GM21390 (cell line): ENCODE data around the gene HHATL.

Experiments
- ATAC-seq: cut with Tn5 transposase; IDR thresholded peaks from one replicate; pipeline ENCODE4 v1.9.1; 2021; ENCODE audit not compliant: unreplicated experiment

The HHATL gene

DNA sequence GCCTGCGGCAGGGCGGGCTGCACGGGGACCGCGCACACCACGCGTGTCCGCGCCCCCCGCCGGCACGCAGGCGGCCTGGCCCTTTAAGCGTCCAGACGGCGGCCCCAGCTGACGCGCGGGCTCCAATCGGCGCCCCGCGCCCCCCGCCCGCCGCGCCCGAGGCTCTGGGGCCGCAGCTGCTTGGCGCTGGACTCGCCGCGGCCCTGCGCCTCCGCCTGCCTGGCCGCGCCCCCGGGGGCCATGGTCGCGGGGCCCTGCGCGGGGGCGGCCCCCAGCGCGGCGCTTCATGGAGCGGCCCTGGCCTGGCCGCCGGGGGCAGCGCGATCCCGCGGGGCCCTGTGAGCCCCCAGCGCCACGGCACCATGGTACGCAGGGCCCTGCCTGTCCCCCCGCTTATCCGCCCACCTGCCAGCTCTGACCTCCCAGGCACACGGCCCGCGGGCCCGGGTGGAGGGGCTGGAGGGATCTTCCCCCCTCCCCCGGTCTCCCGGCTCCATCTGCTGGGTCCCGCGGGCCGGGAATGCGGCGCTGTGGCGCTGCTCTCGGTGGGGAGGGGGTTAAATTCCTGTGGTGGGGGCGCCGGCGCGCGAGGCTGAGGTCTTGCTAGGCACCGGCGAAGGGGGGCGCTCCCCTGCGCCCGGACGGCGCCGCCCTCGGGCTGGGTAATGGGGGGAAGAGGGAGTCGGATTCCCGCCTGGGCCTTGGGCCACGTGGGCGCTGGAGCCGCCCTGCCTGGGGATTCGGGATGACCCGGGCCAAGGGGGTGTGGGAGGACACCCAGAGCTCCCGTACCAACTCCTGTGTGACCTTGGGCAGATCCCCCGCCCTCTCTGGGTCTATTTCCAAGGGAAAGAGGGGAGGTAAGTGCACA is 48.0 kb downstream of the HHATL start:
- ATAC-seq = no peak

DNA sequence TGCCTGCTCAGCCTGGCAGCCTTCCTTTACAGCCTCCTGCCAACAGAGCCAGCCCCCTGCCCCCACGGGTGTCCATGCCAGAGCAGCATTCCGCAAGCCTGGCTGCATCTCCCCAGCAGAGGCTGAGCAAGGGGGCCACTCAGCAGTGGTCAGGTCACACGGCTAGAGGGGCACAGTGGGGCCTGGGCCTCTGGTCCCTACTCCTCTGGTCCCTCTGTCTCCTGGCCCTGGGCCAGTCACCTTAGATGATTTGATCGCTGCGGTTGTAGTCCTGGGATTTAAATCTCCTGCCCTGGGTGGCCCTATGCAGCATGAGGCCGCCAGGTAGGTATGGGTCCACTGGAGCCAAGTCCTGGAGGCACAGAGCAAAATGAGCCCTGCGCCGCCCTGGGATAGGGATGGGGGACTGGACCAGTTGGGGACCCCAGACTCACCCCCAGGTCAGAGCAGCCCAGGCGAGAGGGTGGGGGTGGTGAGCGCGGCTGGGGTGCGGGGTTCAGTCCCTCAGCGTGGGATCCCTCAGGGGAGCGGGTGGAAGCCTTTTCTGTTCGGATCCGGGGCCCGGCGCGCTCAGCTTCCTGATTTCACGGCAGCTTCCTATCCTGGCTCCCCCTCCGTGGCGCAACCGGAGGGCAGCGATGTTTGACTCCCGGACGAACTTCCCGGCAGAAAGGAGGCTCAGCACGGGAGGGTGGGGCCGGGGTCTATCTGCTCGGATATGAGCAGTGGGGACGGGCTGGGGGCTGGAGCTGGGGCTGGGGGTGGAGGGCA is 48.9 kb downstream of the HHATL start, which contains the start of gene ZBTB47:
ZBTB47 (plus strand) TSS at position 138 of the 771 bp plus-strand sequence. CDS start 4,659 bp downstream, outside the sequence.
- no peak for ATAC-seq

DNA sequence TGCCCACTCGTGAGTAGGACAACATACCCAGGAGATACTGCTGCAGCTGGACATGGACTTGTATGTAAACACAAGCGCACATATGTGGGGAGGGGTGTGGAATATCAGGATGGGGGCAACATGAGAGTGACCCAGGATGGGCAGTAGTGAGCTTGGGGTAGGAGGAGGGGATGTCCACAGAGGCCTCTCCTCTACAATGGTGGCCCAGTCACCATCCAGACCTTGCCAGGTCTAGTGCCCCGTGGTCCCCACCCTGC is 49.4 kb downstream of the HHATL start:
- no peak for ATAC-seq

DNA sequence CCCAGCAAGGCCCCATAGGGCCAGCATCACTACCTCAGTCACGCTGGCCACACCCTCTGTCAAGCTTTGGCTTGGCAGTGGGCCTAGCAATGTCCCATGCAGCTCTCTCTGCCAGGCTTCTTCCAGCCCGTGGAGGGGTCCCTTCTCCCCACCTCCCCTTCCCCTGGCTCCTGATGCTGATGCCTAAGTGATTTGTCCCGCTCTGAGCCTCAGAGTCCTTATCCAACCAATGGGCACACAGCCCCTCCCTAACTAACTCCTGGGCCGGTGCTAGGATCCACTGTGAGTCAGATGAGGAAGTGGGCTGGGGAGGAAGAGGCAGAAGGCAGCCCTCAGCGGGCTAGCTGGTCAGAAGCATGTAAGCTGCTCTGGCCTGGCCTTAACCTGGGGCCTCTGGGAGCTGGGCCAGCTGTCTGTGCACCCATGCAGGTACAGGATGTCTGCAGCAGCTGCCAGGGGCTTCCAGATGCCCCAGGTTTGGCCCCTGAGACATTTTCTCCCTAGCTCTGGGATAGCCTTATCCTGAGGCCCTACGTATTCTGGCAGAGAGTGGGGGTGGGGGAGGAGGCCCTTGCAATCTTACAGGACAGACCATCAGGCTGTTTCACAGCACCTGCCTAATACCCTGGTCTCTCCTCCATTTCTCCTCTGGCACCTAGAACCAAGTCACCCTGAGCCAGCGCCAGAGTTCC is 49.8 kb downstream of the HHATL start:
- peak; percentile 64 for ATAC-seq

DNA sequence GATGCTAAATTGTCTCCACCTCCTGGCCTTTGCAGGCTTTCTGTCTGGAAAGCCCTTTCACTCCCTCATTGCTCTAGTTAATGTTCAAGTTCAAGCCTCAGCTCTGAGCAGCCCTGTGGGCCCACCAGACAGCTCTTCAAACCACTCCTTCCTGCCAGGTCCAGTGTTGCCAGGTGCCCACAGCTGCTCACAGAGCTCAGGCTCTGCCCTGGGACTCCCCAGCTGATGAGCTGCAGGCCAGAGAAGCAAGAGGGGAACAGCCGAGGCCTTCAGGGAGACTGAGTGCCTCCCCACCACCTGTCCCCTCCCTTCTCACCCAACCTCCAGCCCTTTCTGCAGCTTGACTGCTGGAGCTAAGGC is 50.4 kb downstream of the HHATL start:
- peak; percentile 6 for ATAC-seq

DNA sequence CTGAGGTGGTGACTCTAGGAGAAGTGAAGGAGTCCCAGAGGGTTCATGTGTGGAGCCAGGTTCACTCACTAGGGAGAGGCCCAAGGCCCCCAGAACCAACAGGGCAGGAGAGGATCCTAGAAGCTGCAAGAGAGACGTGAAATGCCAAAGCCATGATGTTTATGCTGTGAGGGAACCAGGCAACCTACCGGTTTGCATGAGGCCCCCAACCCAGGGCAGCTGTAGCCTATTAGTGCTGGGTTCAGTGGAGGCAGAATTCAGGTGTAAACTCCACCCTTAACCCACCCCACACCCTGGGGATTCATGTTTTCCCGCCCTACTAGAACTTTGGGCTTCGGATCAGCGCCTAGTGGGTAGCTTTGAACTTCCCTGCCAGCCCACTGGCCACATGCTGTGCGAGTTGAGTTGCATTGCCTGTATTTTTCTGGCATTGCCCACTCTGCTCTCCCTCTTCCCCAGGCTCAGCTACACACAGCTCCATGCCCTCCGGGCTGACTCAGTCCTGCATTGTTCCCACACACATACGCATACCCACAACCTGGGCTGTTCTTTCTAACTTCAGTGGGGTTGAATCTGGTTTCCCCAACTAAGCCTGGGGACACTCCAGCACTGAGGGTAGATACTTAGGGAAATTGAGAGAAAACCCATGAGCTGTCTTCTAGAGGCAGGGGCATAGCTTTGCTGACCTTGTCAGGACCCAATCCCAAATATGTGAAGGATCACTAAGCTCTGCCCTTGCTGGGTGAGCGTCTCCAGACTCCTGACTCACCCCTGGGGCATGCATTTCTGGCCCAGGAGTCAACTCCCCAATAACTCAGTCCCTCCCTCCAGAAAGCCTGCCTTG is 51.1 kb downstream of the HHATL start:
- no peak for ATAC-seq

DNA sequence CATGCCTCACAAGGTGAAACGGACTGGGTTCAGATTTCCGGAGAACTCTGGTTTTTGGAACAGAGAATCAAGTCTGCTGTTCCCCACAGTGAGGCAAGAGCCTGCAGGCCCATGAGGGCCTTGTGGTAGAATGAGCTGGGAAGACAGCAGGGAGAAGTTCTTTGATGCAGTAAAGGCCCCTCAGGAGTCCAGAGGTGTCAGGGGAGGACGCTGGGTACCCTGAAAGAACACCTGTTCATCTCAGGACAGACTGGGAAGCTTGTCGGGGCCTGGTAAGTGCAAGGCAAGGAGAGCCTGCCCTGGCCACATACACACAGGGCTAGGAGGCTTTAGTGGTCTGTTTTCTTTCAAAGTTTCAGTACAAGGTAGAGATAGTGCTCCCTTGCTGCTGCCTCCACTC is 52.8 kb downstream of the HHATL start:
- no peak for ATAC-seq

DNA sequence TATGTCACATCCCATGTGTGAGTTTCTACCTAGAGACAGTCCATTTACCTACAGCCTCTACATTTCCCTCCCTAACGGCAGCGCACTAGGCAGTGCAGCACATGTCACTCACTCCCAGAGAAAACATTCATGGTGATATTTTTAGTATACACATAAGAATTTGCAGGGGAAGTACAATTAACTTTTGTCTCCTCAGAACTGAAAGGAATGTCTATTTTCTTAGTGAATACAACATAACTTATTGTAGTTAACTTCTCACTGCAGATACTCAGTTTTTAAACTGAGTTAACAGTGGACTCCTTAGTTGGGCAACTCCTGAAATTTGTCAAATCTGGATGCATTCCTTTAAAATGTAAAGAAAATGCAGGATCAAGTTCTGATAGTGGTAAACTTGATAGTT is 53.6 kb downstream of the HHATL start:
- ATAC-seq = no peak

DNA sequence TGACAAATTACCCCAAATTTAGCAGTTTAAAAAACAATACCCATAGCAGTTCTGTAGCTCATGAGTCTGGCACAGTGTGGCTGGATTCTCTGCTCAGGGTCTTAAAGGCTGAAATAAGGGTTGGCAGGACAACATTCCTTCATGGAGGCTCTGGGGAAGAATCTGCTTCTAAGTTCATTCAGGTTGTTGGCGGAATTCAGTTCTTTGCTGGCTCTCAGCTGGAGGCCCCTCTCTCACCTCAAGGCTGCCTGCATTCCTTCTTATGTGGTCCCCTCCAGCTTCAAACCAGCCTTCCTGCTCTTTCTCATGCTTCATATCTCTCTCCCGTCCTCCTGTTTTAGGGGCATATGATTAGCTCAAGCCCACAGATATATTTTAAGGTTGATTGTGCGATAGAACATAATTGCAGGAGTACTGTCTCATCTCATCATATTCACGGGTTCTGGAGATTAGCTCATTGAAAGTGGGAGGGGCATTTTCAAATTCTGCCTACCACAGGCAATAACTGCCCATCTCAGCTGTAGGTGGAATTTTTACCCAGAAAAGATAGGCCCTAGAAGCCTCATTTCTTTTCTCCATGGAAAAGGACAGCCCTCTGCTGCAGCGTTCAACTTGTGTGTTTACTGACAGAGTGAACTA is 54.7 kb downstream of the HHATL start:
- no peak for ATAC-seq
